Natural killer cell (primary cell): ENCODE measurements around the gene MYL5. TPM values are rescaled to one million over a fixed set of nuclear protein-coding genes. Genes with fewer than 3 reads are reported as not detected.

Experiments
- ATAC-seq, 3 donors: fragments of 150-1000 bp in 2 of 3; fragments of 200-7000 bp in 1 of 3; cut with Tn5 transposase; 1 replicate in 1 of 3; 2 replicates in 2 of 3; pipeline ENCODE4 v1.10.0; 2021; ENCODE audit warnings: mild to moderate bottlenecking in 2 of 3, moderate library complexity in 2 of 3
- DNase-seq, 2 donors: peaks; one replicate each; pipeline versions ENCODE4 v3.0.0 to v3.0.0-alpha.2; 2013 to 2021; ENCODE audit warnings: mixed read lengths in 1 of 2
- H3K27ac ChIP-seq: one replicate; pipeline ENCODE4 v1.5.1; 2013; ENCODE audit warnings: mild to moderate bottlenecking, low read length
- H3K27me3 ChIP-seq: one replicate; pipeline ENCODE4 v1.6.1; 2013; ENCODE audit warnings: low read length; ENCODE audit not compliant: control insufficient read depth, insufficient read depth
- H3K36me3 ChIP-seq: one replicate; pipeline ENCODE4 v1.6.1; 2013; ENCODE audit warnings: low read length; ENCODE audit not compliant: control insufficient read depth, insufficient read depth
- H3K4me1 ChIP-seq: one replicate; pipeline ENCODE4 v1.6.1; 2013; ENCODE audit warnings: low read length; ENCODE audit not compliant: control insufficient read depth, insufficient read depth
- H3K4me3 ChIP-seq: one replicate; pipeline ENCODE4 v1.5.1; 2013; ENCODE audit warnings: low read length
- H3K9me3 ChIP-seq: one replicate; pipeline ENCODE4 v1.6.1; 2013; ENCODE audit warnings: low read length; ENCODE audit not compliant: control insufficient read depth, insufficient read depth
- H3K27ac Mint-ChIP-seq, 2 donors: one replicate each; pipeline ENCODE4 v1.8.0; 2022; ENCODE audit warnings: mild to moderate bottlenecking in 2 of 2, mixed read lengths in 2 of 2, moderate library complexity in 1 of 2
- H3K27me3 Mint-ChIP-seq, 2 donors: one replicate each; pipeline ENCODE4 v1.8.0; 2022; ENCODE audit warnings: low read depth in 2 of 2, mixed read lengths in 2 of 2
- H3K36me3 Mint-ChIP-seq: one replicate; pipeline ENCODE4 v1.8.0; 2022; ENCODE audit warnings: mixed read lengths
- H3K4me1 Mint-ChIP-seq, 2 donors: one replicate each; pipeline ENCODE4 v1.8.0; 2022; ENCODE audit warnings: mixed read lengths in 2 of 2
- H3K4me3 Mint-ChIP-seq: one replicate; pipeline ENCODE4 v1.8.0; 2022; ENCODE audit warnings: mild to moderate bottlenecking, moderate library complexity, mixed read lengths
- H3K9me3 Mint-ChIP-seq, 2 donors: one replicate each; pipeline ENCODE4 v1.8.0; 2022; ENCODE audit warnings: mixed read lengths in 2 of 2
- CTCF ChIP-seq: fragments of 200-600 bp; IDR thresholded peaks from one replicate; pipeline ENCODE4 v1.8.0; 2022; ENCODE audit warnings: antibody characterized with exemption
- WGBS: methylation state at CpG from one replicate; pipeline ENCODE4 v1.1.7; 2013; ENCODE audit warnings: missing lambda C conversion rate; ENCODE audit not compliant: insufficient coverage; 5-methylcytosine and 5-hydroxymethylcytosine counted together
- intact Hi-C: fragments of 100-400 bp; cut with micrococcal nuclease; formaldehyde crosslinking; loops from one replicate; pipeline ENCODE4 v1.14.2; 2022
- total RNA-seq, 4 donors: library from RNA; stranded (reverse); fragments of 120-200 nt in 1 of 4; gene quantifications; one replicate each; pipeline versions ENCODE4 v1.2.3 to v1.2.4, GENCODE V29; 2013 to 2022

Gene MYL5
- total RNA-seq, 3 donors from 2014 or later (not counting 1 experiment from before 2014, with no cell fraction given) = 23.4 to 39.5 (median 30.1) TPM

- TF ChIP-seq CTCF = no peak
- no peaks in the 10 kb centered on the region for H3K9me3 ChIP-seq
- intact Hi-C loops = no loop called here
- H3K4me1 Mint-ChIP-seq = peaks cover 36 to 64% of the 10 kb centered on the region in 2 donors
- H3K27ac Mint-ChIP-seq = peak overlapping the region in 1 of 2 donors; percentile 24
- H3K9me3 Mint-ChIP-seq = no peaks in the 10 kb centered on the region
- no peak overlapping the region for H3K4me3 Mint-ChIP-seq
- H3K27me3 Mint-ChIP-seq = no peaks in the 10 kb centered on the region
- ATAC-seq (no peak), DNase-seq (no peak)
- no peak overlapping the region for H3K4me3 ChIP-seq
- H3K27me3 ChIP-seq = no peaks in the 10 kb centered on the region
- no peaks in the 10 kb centered on the region for H3K36me3 Mint-ChIP-seq
- WGBS = 98% methylated on average over 27 of the region's 28 CpGs
- no peak overlapping the region for H3K27ac ChIP-seq
- no peaks in the 10 kb centered on the region for H3K36me3 ChIP-seq
- no peaks in the 10 kb centered on the region for H3K4me1 ChIP-seq
Measured at GRCh38 chr4:723751-724530, 49.6 kb downstream of the MYL5 start.

- H3K27ac Mint-ChIP-seq = peak overlapping the region in 1 of 2 donors; percentile 58
- 80% methylated on average over 41 of the region's 41 CpGs for WGBS
- no peaks in the 10 kb centered on the region for H3K36me3 ChIP-seq
Measured at GRCh38 chr4:725391-726234, 51.3 kb downstream of the MYL5 start.

GRCh38 chr4:726235-726787 is 52.0 kb downstream of the MYL5 start:
- peak overlapping the region in 1 of 2 donors; percentile 45 for H3K27ac Mint-ChIP-seq

More at GRCh38 chr4:725391-726234, 51.3 kb downstream of the MYL5 start:
- Histone ChIP-seq H3K4me1 (no peaks in the 10 kb centered on the region), H3K4me3 (no peak overlapping the region), H3K9me3 (no peaks in the 10 kb centered on the region), H3K27ac (no peak overlapping the region), H3K27me3 (no peaks in the 10 kb centered on the region)
- TF ChIP-seq CTCF = no peak
- no peaks in the 10 kb centered on the region for H3K36me3 Mint-ChIP-seq
- H3K27me3 Mint-ChIP-seq = no peaks in the 10 kb centered on the region
- intact Hi-C loops = no loop called here
- ATAC-seq = no peak
- no peak overlapping the region for H3K4me3 Mint-ChIP-seq
- no peak for DNase-seq
- peaks cover 24 to 50% of the 10 kb centered on the region in 2 donors for H3K4me1 Mint-ChIP-seq
- H3K9me3 Mint-ChIP-seq = no peaks in the 10 kb centered on the region

More at GRCh38 chr4:726235-726787, 52.0 kb downstream of the MYL5 start:
- no peak for ATAC-seq
- Mint-ChIP-seq H3K36me3 (no peaks in the 10 kb centered on the region), H3K4me1 (peaks cover 24 to 47% of the 10 kb centered on the region in 2 donors), H3K4me3 (no peak overlapping the region), H3K9me3 (no peaks in the 10 kb centered on the region), H3K27me3 (no peaks in the 10 kb centered on the region)
- Histone ChIP-seq H3K27me3 (no peaks in the 10 kb centered on the region), H3K27ac (no peak overlapping the region), H3K4me1 (no peaks in the 10 kb centered on the region), H3K36me3 (peaks cover 4% of the 10 kb centered on the region), H3K4me3 (no peak overlapping the region), H3K9me3 (no peaks in the 10 kb centered on the region)
- no peak for DNase-seq
- intact Hi-C loops = no loop called here
- TF ChIP-seq CTCF = no peak
- 55% methylated on average over 13 of the region's 16 CpGs for WGBS
